Measurements from ENCODE around the gene ADGRG3. TPM values are rescaled to one million over a fixed set of nuclear protein-coding genes. Genes with fewer than 3 reads are reported as not detected.

The ADGRG3 gene
- total RNA-seq, 4 donors from 2014 or later: 1.0 to 3.2 (median 2.5) TPM; not detected in 1

- Histone ChIP-seq H3K27me3 (no peaks in the 10 kb centered on the region), H3K9me3 (no peaks in the 10 kb centered on the region), H3K4me1 (peaks cover 0 to 16% of the 10 kb centered on the region in 2 donors), H3K27ac (no peak overlapping the region), H3K36me3 (no peaks in the 10 kb centered on the region), H3K4me3 (no peak overlapping the region)
- DNase-seq: peak in 1 of 2 donors; percentile 12
- no peak for TF ChIP-seq POLR2A (IDR thresholded peaks at IDR 0.05)
- TF ChIP-seq CTCF (IDR thresholded peaks at IDR 0.05): no peak
- intact Hi-C loops (cut with DNase I; ENCODE audit: low total_unique reads): no loop called here
Observed at GRCh38 chr16:57621521-57622271, 46.4 kb upstream of the ADGRG3 start.

- Histone ChIP-seq H3K36me3 (no peaks in the 10 kb centered on the region), H3K27ac (peak overlapping the region in 1 of 2 donors; percentile 17), H3K9me3 (no peaks in the 10 kb centered on the region), H3K27me3 (no peaks in the 10 kb centered on the region), H3K4me1 (peaks cover 0 to 16% of the 10 kb centered on the region in 2 donors), H3K4me3 (no peak overlapping the region)
- TF ChIP-seq CTCF (IDR thresholded peaks at IDR 0.05) (no peak), POLR2A (IDR thresholded peaks at IDR 0.05) (no peak)
- peak in 1 of 2 donors; percentile 17 for DNase-seq
- intact Hi-C loops (cut with DNase I; ENCODE audit: low total_unique reads): no loop called here
Observed at GRCh38 chr16:57622361-57623250, 45.5 kb upstream of the ADGRG3 start.

GRCh38 chr16:57623251-57624043, 44.7 kb upstream of the ADGRG3 start:
- peak overlapping the region; percentile 30 to 56 for H3K27ac ChIP-seq
- DNase-seq: peak; percentile 70 to 71

GRCh38 chr16:57624044-57624688, 43.9 kb upstream of the ADGRG3 start:
- intact Hi-C loops (cut with DNase I; ENCODE audit: low total_unique reads): no loop called here
- Histone ChIP-seq H3K36me3 (no peaks in the 10 kb centered on the region), H3K4me3 (no peak overlapping the region), H3K4me1 (peaks cover 5 to 20% of the 10 kb centered on the region in 2 donors), H3K9me3 (no peaks in the 10 kb centered on the region), H3K27me3 (no peaks in the 10 kb centered on the region), H3K27ac (peak overlapping the region; percentile 31 to 56)
- TF ChIP-seq POLR2A (IDR thresholded peaks at IDR 0.05) (no peak), CTCF (IDR thresholded peaks at IDR 0.05) (no peak)
- DNase-seq: no peak

More at GRCh38 chr16:57623251-57624043, 44.7 kb upstream of the ADGRG3 start:
- Histone ChIP-seq H3K36me3 (no peaks in the 10 kb centered on the region), H3K4me1 (peaks cover 5 to 20% of the 10 kb centered on the region in 2 donors), H3K27me3 (no peaks in the 10 kb centered on the region), H3K4me3 (no peak overlapping the region), H3K9me3 (no peaks in the 10 kb centered on the region)
- TF ChIP-seq CTCF (IDR thresholded peaks at IDR 0.05) (no peak), POLR2A (IDR thresholded peaks at IDR 0.05) (no peak)
- intact Hi-C loops (cut with DNase I; ENCODE audit: low total_unique reads): no loop called here
